Activated T-cell treated with anti-CD3 and anti-CD28 coated beads for 4 hours (primary cell): Measurements from ENCODE around the gene GGA2.
"Not testable (repeated sequence)": the region's sequence is repeated elsewhere in the genome, so short reads cannot be mapped to it uniquely, and the experiment has no call there.

ENCODE experiments used
- DNase-seq: peaks from one replicate; pipeline ENCODE4 v3.0.0-alpha.2; 2020

The GGA2 gene

GRCh38 chr16:23502466-23502865, 7.8 kb downstream of the GGA2 start:
- DNase-seq, result no peak

GRCh38 chr16:23501291-23501690, 9.0 kb downstream of the GGA2 start:
- no peak for DNase-seq

GRCh38 chr16:23500862-23501225, 9.4 kb downstream of the GGA2 start:
- no peak for DNase-seq

- DNase-seq, result no peak
Observed at GRCh38 chr16:23500212-23500861, 10.0 kb downstream of the GGA2 start.

- no peak for DNase-seq
Observed at GRCh38 chr16:23499801-23500200, 10.5 kb downstream of the GGA2 start.

- DNase-seq, result no peak
Observed at GRCh38 chr16:23498863-23499262, 11.4 kb downstream of the GGA2 start.

GRCh38 chr16:23497543-23497868, 12.8 kb downstream of the GGA2 start:
- DNase-seq, result no peak

- DNase-seq, result no peak
Observed at GRCh38 chr16:23496821-23497542, 13.3 kb downstream of the GGA2 start.

GRCh38 chr16:23495671-23496070, 14.6 kb downstream of the GGA2 start:
- no peak for DNase-seq

- DNase-seq, result no peak
Observed at GRCh38 chr16:23494188-23494587, 16.1 kb downstream of the GGA2 start.

- no peak for DNase-seq
Observed at GRCh38 chr16:23491490-23492391, 18.6 kb downstream of the GGA2 start.

GRCh38 chr16:23486480-23486879, 23.8 kb downstream of the GGA2 start:
- DNase-seq, result no peak

GRCh38 chr16:23485841-23486240, 24.5 kb downstream of the GGA2 start:
- no peak for DNase-seq

- DNase-seq, result no peak
Observed at GRCh38 chr16:23485257-23485614, 25.1 kb downstream of the GGA2 start.

- no peak for DNase-seq
Observed at GRCh38 chr16:23484510-23485256, 25.6 kb downstream of the GGA2 start.

- not testable (repeated sequence) for DNase-seq
Observed at GRCh38 chr16:23483492-23483891, 26.8 kb downstream of the GGA2 start.

- DNase-seq, result no peak
Observed at GRCh38 chr16:23482778-23483177, 27.5 kb downstream of the GGA2 start.

- DNase-seq, result no peak
Observed at GRCh38 chr16:23480257-23480656, 30.0 kb downstream of the GGA2 start.

- no peak for DNase-seq
Observed at GRCh38 chr16:23479138-23479537, 31.2 kb downstream of the GGA2 start.

GRCh38 chr16:23478566-23478965, 31.7 kb downstream of the GGA2 start:
- no peak for DNase-seq

- no peak for DNase-seq
Observed at GRCh38 chr16:23476289-23476688, 34.0 kb downstream of the GGA2 start.

GRCh38 chr16:23469814-23470213, 40.5 kb downstream of the GGA2 start:
- no peak for DNase-seq

GRCh38 chr16:23466162-23466885, 44.0 kb downstream of the GGA2 start:
- DNase-seq, result no peak
